ENCODE data around the gene PDCD1LG2.

PDCD1LG2 gene

DNA sequence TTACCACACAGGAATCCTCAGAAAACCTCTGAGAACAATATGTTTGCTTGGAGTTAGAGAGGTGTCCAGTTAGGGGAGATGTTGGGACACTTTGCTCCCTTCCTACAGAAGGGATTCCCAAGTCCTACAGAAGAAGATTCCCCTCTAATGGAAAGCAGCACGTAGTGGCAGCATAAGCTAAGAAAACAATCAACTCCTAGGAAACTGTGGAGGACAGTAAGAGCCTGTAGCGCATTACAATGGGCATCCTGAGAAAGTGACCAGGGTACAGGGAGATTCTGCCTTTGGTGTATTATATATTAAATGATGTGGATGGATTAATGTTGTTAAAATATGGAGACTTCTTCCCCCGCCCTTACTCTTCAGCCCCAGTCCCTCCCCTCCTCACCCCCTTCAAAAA lies 104.7 kb downstream of the PDCD1LG2 start:
- no peak for DNase-seq

- no peak for DNase-seq
Observed at GRCh38 chr9:5617749-5618148, 107.4 kb downstream of the PDCD1LG2 start.

- no peak for DNase-seq
Observed at GRCh38 chr9:5620494-5620893, 110.2 kb downstream of the PDCD1LG2 start.
